Stimulated activated CD8-positive, alpha-beta memory T cell treated with anti-CD3 and anti-CD28 coated beads, Interleukin-12 subunit alpha, Interleukin-12 subunit beta, amount 100 ng/mL, for 24 hours (primary cell): ENCODE results near the gene WDR59.
"Not testable (repeated sequence)": the region's sequence is repeated elsewhere in the genome, so short reads cannot be mapped to it uniquely, and the experiment has no call there.

Source experiments
- DNase-seq: peaks from one replicate; pipeline ENCODE4 v3.0.0-alpha.2; 2020; ENCODE audit errors: extremely low read depth

The WDR59 gene

DNA sequence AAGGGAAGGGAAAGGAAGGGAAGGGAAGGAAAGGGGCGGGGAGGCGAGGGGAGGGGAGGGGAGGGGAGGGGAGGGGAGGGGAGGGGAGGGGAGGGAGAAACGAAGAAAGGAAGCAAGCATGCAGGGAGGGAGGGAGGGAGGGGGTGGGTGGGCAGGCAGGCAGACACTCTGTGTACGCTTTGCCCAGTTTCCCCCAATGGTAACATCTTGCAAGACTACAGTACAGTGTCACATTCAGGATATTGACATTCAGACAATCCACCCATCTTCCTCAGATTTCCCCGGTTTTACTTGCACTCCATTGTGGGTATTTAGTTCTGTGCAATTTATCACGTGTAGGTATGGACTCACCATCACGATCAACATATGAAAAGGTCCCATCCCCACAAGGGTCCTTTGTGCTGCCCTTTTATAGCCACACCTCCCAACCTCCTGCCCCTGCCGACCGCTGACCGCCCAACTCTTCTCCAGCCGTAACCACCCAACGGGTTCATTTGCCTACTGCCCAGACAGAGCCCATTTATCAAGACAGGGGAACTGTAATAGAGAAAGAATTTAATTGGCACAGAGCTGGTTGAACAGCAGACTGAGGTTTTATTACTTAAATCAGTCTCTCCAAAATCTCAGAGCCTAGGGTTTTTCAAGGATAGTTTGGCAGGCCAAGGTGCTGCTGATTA, 118.9 kb downstream of the WDR59 start:
- no peak for DNase-seq

DNA sequence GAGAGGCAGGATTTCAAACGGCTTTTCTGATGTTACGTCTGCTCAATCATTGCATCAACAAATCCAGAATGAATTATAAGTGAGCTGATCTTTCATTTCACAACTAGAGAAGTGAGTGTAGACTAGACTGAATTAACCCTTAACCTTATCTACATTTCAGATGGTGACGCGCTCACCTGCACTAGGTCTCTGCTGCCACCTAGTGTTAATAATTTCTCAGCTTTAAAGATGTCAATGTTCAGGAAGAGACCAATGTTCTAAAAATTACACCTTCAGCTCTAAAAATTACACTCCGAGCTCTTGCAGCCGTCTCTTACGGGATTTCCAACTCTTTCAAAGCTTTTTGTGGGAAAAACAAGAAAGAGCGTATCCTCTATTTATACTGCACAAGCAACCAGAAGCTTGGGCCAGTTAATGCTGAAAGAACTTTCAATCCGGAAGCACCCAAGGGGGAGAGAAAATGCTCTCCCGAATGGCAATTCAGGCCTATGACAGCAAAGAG, 122.1 kb downstream of the WDR59 start:
- DNase-seq = no peak

DNA sequence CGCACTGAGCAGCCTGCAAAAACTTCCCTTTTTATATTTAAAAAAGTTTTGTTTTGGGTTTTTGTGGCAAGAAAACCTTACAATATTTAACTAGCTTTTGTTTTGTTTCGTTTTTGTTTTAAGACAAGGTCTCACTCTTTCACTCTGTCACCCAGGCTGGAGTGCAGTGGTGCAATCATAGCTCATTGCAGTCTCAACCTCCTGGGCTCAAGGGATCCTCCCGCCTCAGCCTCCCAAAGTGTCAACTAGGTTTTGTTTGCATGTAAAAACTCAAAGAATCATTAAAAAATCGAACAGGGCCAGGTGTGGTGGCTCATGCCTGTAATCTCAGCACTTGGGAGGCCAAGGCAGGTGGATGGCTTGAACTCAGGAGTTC, 132.4 kb downstream of the WDR59 start:
- DNase-seq = no peak

DNA sequence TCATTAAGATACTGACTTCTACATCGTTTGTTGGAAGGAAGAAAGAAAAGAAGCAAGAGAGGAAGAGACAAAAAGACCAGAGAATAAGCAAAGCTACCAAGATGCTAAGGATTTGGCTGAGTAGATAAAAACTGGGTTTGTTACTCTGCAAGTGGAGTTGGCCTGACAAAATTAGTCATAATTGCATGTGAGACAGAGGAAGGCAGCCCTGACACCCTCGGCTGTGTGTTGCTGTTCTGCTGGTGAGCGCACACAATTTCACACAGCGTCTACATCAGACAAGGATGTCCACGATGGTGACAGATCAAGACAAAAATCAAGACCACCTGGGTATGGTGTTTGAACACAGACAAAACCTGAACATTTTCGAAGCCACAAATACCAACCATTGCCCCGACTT, 134.9 kb downstream of the WDR59 start:
- no peak for DNase-seq

DNA sequence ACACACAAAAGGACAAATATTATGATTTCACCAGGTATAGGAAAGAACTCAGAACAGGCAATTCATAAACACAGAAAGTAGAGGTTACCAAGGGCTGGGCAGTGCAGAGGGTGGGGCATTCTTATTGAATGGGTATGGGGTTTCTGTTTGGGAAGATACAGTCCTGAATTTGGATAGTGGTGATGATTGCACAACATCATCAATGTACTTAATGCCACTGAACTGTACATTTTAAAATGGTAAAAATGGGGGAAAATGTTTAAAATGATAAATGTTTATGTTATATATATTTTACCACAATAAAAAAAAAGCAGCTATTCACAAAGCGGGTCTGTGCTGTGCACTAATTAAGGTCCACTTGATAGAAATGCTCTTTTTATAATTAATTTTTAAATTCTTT, 137.7 kb downstream of the WDR59 start:
- DNase-seq = no peak

DNA sequence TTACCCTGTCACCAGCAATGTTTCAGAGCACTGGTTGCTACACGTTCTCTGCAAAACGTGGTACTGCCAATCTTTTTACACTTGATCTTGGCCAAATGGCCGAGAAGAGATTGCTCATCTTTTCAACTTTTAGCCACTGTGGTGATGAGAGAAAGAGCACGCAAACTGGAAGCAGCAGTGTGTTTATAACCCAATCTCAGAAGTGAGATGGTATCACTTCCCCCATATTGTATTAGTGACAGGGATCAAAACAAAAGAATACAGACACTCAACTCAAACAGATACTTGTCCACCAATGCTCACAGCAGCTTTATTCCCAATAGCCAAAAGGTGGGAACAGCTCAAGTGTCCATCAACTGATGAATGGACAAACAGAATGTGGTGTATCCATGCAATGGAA, 138.2 kb downstream of the WDR59 start:
- DNase-seq = no peak

DNA sequence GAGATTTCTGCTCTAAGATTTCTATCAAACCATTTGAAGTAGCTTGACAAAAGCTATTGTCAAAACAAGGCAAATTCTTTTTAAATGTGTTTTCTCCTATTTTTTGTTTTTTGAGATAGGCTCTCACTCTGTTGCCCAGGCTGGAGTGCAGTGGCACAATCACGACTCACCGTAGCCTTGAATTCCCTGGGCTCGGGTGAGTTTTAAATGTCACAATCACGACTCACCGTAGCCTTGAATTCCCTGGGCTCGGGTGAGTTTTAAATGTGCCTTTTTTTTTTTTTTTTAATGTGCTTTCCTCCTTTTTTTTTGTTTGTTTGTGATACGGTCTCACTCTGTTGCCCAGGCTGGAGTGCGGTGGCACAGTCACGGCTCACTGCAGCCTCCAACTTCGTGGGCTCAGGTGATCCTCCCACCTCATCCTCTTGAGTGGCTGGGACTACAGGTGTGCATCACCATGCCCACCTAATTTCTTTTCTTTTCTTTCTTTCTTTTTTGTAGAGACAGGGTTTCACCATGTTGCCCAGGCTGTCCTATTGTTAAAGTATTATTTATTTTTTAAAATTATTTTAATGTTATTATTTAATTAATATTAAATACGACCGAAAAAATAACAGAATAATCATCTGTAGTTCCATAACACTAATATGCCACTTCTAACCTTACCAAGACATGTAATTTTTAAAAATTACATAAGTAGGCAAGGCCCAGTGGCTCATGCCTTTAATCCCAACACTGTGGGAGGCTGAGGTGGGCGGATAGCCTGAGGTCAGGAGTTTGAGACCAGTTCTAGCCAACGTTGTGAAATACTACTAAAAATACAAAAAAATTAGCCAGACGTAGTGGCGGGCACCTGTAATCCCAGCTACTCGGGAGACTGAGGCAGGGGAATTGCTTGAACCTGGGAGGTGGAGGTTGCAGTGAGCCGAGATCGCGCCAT, 140.6 kb downstream of the WDR59 start:
- no peak for DNase-seq

DNA sequence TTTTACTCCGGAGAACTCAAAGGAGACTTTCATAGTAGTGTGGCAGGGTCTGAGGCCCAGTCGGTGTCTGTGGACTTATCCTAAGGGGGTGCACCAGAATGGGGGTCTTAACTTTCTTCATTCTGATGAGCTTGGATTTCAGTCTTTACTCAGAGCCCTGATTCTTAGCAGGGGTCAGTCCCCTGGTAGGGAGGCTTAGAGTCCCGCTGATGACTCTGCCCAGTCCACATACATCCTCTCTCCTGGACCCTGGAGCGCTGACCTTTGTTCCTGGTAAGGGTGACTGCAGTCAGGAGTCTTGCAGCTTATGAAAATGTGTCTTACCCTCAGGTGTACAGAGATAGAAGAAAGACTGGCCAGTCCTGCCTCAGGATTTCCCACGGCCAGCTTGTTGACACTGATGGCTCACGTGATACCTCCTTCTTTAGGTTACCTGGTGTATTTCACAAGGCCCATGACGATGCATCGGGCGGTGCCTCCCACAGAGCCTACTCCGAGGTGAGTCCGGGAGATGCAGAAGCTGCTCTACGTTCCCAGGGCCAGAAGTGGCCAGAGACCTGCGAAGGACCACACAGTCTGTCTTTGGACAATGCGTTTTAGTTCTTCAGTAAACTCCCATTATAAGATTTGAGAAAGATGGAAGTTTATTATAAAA, 141.4 kb downstream of the WDR59 start:
- not testable (repeated sequence) for DNase-seq

DNA sequence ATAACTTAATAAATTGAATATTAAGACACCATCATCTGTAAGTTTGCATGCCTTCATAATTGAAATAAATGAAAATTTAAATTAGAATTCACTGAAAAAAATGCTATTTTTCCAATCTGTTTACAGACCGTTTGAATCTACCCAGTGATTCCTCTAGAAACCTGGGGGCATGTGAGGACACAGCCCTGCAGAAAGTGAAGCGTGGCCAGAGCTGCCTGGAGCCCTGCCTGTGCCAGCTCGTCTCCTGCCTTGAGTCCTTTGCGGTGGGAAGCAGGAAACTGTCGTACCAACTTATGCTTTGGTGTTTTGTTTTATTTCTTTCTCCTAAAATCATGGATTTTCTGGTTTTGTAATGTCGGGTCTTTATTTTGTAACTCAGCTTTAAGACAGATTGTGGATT, 142.5 kb downstream of the WDR59 start:
- no peak for DNase-seq

DNA sequence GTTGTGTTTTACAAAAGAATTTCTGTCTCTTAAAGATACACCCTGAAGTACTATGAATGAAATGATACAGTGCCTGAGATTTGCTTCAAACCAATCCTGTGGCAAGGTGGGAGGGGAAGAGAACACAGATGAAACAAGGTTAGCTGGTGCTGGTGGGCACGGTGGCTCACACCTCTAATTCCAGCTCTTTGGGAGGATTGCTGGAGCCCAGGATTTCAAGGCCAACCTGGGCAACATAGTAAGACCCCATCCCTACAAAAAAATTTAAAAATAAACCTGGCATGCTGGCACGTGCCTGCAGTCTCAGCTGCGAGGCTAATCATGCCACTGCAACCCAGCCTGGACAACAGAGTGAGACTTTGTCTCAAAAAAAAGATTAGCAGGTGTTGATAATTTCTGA, 143.0 kb downstream of the WDR59 start:
- DNase-seq = no peak

DNA sequence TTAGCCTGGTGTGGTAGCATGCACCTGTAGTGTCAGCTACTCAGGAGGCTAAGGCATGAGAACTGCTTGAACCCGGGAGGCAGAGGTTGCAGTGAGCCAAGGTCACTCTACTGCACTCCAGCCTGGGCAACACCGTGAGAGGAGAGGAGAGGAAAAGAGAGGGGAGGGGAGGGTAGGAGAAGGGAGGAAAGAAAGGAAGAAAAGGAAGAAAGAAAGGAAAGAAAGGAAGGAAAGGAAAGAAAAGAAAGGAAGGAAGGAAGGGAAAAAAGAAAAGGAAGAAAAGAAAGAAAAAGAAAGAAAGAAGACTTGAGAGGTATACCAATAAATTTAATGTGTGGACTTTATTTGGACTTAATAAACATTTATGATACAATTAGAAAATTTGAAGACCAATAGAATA, 143.5 kb downstream of the WDR59 start:
- no peak for DNase-seq

DNA sequence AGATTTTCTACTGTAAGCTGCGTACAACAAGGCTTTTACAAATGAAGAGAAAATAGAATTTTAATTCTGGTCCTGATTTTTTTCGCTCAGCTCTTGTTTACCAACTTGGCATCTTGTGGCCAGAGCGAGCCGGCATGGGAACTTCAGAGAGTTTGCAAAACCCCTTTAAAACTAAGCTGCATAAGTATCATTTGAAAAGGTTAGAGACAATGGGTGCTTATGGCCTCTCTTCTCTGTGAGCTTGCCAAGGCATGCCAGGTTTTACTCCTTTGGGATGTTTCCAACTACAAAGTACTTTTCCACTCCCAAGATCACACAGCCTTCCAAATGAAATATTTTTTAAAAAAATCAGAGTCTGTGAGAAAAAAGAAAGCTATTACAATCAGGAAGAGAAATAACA, 147.9 kb downstream of the WDR59 start:
- no peak for DNase-seq

DNA sequence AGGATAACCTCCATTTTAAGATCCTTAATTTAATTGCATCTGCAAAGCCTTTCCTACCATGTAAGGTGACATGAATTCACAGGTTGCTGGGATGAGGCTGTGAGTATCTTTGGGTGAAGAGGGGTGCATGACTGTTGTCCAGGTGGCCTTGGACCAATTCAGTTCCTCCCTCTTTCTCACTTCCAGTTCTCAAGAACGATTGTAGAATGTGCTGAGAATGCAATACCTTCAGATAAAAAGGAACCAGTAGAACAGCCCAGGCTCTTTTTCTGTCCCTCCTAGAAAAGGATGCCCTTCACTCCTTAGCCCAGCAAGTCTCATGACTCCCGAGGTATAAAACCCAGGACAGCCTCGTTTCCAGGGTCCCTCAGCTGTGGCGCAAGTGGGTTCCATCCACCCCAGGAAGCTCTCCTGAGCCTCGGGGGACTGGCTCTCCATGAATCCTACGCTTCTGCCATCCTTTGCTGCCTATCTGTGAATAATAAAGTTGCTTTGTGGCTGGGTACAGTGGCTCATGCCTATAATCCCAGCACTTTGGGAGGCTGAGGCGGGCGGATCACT, 148.7 kb downstream of the WDR59 start:
- no peak for DNase-seq

DNA sequence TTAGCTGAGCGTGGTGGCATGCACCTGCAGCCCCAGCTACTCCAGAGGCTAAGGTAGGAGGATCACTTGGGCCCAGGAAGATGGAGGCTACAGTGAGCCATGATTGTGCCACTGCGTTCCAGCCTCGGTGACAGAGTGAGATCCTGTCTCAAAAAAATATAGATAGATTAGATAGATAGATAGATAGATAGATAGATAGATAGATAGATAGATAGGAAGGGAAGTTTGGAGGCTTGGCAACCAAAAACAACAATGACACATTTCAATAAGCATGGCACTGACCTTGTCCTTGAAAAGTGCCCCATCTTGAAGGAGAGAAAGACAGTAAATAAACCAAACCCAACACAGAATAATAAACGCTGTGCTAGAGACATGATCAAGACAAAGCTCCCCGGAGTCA, 152.7 kb downstream of the WDR59 start:
- DNase-seq = no peak

DNA sequence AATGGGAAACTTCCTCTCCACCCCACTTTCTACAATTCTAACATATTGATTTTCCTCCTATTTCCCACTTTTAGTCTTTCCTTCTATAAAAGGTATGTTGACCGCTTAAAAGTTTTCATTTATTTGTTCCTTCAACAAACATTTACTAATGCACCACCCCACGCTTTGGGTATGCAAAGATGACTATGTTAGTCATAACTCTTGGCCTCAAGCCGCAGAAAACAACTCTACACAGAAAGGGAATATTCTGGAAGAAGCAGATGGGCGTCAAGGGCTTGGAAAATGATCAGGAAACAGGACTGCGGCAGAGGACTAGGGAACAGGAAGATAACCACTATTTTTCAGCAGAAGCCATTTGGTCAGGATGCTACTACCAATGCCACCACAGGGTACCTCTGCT, 153.5 kb downstream of the WDR59 start:
- DNase-seq = no peak

DNA sequence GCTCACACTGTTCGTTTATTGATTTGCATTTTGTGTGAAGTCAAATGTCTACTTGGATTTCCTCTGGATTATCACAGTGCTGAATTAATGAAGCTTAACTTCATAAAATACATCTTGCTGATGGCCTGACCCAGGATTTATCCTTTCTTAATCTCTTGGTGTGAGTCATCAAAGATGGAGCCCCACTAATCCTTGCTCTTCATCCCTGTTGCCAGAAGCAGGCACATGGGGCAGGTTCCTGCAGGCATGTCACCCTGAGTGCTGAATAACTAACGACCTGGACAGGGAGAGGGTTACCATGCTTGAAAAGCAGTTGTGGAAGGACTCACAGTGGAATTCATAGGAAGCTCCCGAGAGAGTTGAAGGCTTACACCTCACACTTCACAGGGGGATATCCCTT, 154.3 kb downstream of the WDR59 start:
- no peak for DNase-seq

DNA sequence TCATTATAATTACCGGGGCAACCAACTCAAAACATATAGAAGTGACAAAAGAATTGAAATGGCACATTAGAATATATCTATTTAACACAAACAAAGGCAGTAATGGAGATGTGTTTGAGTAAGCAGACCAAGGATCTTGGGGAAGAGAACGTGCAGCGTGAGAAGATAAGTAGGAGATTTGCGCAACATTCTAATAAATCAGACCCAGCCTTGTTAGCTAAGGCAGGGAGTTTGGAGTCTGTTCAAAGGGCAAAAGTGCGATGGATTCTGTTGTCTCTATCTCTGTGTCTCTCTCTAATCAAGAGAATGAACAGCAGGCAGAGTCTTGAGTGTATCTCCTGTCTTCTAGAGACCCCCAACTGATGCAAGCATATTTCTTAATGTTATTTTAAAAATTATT, 155.3 kb downstream of the WDR59 start:
- no peak for DNase-seq

DNA sequence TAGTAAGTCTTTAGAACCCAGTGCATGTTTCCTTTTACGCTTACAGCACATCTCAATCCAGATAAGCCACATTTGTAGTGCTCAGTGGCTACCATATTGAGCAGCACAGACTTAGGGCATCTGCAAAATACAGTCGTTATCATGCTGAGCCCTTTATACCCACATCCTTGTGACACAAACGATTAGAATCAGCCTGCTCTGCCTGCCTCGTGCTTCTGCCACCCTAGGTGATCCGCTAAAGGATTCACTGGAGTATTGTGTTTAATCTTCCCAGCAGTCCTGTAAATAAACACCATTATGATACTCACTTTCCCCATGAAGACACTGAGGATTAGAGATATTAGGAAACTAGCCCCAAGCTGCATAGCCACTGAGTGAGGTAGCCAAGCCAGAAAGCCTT, 159.0 kb downstream of the WDR59 start:
- DNase-seq = no peak

DNA sequence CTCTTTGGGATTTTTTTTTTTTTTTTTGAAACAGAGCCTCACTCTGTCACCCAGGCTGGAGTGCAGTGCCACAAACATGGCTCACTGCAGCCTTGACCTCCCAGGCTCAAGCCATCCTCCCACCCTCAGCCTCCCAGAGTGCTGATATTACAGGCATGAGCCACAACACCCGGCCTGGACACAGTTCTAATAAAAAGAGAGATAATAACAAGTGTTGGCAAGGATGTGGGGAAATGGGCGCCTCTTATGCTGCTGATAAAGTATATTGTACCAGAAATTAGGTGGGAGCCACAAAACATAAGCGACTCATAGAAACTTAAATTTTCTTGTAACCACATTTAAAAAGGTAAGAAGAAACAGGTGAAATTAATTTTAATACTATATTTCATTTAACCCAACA, 159.9 kb downstream of the WDR59 start:
- no peak for DNase-seq
